NOMO-1 treated with dmso at 0.1 percent for 144 hours (cell line): ENCODE data around the gene FBP1.
"Not testable (repeated sequence)": the region's sequence is repeated elsewhere in the genome, so short reads cannot be mapped to it uniquely, and the experiment has no call there.

Source experiments
- DNase-seq: peaks from one replicate; lab custom pipeline; 2025; ENCODE audit not compliant: unreplicated experiment; lab: John Stamatoyannopoulos, UW

FBP1 gene

DNA sequence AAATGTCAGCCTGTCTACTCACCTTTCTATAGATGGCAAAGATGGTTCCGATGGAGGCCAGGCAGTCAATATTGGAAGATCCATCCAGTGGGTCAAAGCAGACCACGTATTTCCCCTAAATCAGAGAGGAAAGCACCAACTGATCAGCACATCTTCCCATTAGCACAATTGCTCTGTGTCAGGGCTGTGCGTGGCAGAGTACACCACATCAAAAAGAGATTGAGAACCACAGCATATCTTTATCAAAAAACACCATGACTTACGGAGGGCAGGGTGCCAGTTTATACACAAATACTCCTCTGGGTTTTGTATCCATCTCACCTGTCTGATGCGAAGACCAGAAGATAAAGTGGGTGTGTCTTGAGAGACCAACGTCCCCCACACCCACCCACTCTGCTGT lies 54.8 kb downstream of the FBP1 start:
- DNase-seq: no peak

DNA sequence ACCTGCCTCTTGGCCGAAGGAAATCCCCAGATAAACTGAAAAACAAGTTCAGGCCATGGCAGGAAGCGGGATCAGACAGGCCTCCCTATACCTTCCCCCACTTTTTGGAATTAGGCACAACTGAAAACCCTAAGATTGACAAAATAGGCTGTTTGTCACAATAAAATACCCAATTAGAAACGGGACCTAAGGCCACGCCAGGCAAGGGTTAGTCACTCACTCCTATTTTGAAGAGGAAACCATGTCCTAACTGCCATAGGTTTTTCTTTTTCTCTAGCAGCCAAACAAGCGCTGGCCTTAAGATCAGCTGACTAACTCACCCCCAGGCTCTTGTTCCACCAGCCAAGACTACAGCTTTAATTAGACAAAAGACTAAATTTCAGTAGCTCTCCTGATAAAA lies 57.6 kb downstream of the FBP1 start:
- DNase-seq: no peak

DNA sequence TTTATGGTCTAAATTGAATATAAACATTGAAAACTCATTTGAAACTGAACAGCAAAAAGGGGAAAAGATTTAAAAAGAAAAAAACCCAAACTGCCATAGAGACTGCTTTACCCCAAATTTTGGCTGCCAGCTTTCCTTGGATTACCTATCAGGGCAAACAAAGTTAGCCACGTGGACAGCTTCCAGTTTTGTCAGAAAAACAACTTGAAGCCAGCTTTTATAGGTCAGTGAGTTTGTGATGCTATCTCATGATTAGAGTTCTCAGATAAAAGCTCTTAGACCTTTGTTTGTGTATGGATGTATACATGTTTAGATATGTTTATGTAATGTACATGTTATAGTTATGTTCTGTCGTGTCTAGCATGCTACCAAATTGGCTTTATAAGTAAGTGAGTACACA lies 61.7 kb downstream of the FBP1 start:
- DNase-seq: no peak

DNA sequence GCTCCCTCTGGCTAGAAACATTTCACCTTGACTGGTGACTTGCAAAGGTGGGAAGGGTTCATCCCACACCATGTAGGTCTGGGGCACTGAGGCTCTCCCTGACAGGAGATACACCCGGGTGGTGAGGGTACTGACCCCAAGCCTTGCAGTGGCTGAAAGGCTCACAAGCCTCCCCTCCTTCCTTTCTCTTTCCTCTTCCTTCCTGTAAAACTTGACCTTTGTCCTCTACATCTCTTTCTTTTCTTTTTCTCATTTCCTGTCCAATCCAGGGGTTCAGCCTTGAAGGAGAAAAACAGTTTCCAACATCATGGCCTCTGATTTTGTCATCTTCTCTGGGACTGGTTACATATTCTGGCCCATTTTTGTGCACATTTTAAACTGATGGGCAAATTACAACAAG lies 62.3 kb downstream of the FBP1 start:
- DNase-seq: no peak

DNA sequence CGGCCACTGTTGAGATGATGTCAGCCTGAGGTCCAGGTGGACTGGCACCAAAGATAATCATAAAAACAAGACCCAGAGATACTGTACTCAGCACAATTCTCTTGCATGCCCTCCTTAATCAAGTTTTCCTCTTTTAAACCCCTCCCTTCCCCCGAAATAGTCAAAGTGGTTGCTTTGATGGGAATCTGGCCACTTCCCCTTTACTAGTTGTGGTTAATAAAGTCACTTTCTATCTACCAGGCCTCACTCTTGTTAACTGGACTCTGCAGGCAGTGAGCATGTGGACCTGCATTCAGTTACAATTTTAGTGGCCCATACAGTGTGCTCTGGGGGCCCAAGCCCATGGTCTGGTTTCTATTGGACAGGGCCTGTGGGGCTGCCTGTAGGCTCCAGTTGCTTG lies 63.2 kb downstream of the FBP1 start:
- peak; percentile 30 for DNase-seq

DNA sequence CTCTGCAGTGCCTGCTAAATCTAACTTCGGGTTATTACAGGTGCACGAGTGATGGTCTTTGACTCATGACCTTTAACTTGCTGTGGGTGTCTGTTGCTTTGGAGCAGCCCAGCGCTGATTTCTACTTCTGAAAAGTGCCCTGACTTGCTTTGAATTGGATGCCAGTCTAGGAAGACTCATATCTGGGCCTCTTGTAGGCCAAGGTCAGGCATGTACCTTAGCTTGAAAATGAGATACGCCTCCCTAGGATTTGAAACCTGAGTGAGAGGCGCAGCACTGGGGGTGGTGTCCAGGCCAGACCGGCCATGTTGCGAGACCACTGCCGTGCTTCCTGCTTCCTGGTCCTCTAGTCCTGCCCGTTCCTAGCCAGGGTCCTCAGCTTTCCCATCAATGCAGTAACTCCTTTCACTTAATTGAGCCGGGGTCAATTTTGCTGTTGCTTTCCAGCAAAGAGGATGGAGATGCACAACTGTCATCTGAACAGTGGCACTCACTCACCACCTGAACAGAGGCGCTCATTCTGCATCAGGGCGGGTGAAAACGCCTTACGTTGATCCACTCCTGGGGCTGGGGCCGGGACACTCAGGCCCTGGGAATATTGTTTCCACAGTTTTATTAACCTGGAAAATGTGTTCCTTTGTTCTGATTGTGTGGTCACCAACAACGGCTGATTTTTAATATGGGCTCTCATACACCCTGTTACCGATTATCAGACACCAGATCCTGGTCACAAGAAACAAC lies 70.2 kb downstream of the FBP1 start:
- DNase-seq: no peak

DNA sequence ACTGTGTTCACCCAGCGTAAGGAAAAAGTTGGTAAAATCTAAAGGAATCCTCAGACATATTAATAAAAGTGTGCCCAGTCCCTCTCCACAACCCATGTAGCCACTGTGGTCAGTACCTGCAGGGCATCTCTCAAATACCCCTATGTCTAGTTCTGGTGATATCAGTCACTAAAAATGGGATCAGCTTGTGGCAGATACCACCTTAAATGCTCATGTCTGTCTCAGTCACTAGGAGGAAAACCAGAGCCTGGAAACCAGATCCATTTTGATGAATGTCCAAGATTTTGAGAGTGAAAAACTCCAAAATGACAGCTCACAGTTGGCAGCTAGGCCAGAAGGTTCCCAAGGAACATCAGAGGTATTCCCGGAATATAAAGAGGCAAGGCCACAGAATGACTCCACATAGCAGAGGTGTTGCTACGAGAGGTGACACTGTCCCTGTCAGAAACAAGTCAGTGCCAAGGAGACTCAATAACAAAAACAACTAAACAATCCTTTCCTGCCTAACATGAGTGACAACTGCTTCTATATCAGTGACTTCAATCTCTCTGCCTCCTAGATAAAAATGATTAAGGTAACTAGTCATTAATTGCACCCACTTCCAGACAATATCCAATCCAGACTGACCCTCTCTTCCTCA lies 70.9 kb downstream of the FBP1 start:
- DNase-seq: no peak

DNA sequence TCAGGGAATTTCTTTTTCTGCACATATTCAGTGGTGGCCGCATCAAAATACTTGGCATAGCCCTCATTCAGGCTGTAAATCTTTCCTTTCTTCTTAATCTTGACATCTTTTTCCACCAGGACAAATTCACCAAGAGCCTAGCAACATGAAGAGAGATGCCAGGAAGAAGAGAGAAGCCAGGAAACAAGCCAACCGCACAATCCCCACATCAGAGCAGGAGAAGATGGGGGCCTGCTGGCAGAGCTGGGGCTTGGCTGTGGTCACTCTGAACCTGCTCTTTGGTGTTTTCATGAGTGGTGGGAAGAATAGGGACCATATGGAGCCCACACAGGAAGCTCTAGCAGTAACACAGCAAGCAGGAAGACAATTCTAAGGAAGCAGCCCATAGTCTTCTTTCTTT lies 72.0 kb downstream of the FBP1 start:
- no peak for DNase-seq

DNA sequence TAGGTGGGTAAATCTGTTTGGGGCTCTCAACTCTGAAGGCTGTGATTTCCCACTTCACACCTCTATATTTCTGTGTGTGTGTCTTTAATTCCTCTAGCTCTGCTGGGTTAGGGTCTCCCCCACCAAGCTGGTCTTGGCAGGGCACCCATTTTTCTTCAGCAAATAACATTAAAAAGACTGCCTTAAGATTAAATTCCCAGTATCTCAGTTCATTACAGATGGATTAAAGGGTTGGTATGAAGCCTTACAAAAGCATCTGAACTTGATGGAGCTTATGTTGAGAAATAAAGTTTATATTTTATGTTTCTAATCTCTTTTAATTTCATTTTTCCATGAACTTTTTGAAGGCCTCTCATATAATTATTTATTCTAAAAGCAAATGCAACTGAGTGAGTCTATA lies 72.8 kb downstream of the FBP1 start:
- DNase-seq: no peak

DNA sequence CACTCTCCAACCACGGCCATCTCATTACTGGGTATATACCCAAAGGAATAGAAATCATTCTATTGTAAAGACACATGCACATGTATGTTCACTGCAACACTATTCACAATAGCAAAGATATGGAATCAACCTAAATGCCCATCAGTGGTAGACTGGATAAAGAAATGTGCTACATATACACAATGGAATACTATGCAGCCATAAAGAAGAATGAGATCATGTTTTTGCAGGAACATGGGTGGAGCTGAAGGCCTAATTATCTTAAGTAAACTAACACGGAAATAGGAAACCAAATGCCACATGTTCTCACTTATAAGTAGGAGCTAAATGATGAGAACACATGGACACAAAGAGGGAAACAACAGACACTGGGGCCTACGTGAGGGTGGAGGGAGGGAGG lies 75.0 kb downstream of the FBP1 start:
- DNase-seq: not testable (repeated sequence)

DNA sequence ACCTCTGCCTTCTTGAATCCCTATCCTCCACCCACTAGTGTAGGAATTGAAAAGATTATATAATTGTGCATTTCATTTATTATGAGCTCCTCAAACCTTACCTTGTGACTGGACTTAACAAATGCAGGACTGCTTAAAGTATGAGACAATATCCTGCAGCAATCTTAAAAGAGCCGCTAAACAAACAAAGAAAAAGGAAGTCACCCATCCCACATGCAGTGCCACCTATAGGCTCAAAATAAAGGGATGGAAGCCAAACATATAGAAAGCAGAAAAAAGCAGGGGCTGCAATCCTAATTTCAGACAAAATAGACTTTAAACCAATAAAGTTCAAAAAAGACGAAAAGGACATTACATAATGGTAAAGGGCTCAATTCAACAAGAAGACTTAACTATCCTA lies 75.8 kb downstream of the FBP1 start:
- peak; percentile 27 for DNase-seq

DNA sequence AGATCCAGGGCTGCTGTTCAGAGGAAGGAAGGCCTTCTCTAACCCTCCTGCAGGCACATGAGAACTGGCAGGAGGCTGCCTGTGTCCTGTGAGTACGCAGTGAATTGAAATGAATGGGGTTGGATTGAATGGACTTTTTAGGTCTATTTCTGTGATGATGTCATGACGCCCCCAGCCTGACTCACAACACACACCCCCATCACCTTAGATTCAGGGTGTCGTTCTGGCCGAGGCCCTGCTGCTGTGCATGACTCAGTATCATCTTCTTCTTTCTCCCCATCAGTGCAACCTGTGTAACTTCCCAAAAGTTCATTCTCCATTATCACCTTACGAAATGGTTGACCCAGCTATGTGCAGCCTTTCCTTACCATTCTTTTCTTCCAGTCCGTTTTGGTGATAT lies 79.1 kb downstream of the FBP1 start:
- DNase-seq: no peak

DNA sequence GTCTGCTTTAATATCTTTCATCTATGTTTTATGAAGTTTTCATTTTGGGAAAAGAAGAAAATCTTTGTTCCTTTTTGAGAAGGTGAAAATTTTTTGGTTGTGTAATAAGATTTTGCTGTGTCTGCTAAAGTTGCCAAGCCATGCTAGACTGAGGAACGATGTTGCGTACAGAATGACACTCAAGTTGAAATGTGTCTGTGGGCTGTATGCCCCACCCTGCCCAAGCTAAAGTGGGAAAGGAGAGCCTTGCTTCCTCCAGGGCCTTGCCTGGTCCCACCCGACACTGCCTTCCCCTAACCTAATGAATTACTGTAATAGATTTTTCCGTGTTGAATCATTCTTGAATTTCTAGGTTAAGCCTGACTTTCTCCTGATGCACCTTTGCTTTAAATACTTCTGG lies 81.9 kb downstream of the FBP1 start:
- no peak for DNase-seq

DNA sequence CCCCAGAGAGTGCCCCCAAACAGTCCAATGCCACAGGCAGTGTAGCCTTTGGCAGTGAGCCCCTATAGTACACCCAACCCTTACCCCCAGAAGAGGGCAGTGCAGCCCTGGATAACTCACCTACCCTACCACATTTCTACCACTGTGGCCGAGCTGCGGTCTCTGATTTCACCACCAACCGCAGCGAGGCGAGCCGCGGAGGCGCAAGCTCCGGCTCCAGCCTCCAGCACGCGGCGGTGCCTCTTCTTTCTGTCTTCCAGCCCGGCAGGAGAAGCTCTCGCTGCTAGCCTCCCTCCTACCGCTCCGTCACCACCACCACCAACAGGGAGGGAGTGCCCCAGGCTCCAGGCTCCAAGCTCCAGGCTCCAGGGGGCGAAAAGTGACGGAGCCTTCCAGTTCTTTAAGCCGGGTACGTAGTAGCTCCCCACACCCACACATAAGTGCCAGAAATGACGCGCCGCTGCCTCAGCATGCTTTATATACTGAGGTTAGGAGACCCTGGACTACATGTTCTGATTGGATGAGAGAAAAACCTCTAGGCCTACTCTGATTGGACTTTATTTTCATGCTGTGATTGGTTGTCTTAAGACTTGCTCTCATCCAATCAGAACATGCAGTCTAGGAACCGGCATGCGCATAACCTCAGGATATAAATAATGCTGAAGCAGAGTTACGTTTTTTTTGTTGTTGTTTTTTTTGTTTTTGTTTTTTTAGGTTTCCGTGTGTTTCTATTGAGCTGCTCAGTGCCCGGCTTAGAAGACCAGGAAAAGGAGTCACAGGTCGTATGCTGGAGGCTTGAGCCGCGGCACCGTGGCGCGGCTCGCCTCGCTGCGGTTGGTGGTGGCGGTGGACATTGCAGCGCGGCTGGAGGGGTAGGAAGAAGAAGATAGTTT lies 84.6 kb downstream of the FBP1 start, which contains the start of gene PCAT7:
Gene PCAT7, plus strand, starts transcription at position 645 of the 893 bp plus-strand sequence.
- DNase-seq: peak; percentile 74

DNA sequence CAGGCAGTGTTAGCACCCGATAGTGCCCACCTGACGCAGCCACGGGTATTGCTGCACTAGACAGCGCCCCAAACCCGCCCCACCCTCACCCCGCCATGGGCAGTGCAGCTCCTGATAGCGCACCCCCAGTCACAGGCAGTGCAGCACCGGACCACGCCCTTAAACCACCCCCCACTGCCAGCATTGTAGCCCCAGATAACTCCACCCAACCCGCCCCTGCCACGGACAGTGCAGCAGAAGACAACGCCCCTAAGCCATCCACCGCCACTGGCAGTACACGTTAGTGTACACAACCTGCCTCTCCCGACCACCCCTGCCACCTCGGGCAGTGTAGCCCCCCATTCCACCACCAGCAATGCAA lies 85.3 kb downstream of the FBP1 start:
- DNase-seq: no peak
